ENCODE measurements around the gene JARID2.

Gene JARID2

DNA sequence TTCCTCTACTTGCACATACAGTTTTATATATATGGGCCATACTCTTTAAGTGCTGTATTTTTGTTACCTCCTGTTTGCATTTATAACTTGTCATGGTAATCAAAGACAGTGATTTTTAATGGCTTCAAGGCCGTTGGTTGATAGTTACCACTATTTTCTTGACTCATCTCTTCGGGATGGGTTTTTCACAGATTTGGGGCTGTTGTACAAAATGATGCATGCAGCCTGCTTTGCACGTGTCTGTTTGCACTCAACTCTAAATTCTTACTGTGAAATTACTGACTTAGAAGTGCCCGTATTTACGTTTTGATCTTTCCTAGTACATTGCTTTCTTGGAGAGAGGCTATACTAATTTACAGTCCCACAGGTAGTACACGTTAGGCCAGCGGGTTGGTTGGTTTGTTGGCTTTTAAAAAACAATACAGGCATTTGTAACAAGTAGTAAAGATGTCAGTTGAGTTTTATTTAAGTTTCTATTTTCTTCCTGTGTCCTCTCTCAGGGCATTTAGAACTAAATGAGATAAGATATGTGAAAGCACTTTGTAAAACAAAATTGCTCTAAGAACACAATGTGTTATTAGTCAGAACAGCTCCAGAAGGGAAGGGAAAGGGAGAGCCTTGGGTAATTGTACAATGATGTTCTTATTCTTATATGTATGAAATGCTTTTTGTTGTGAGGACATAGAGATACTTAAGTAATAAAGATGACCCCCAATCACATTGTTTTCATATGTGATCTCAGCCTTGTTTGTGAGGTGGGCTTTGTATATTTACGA, 11.7 kb downstream of the JARID2 start:
- Histone ChIP-seq H3K4me3 (ENCODE audit: low read length) (no peak overlapping the region), H3K36me3 (ENCODE audit: insufficient read depth, low read length) (no peaks in the 10 kb centered on the region), H3K4me2 (ENCODE audit: low read length) (no peak overlapping the region), H3K27me3 (ENCODE audit: control insufficient read depth, insufficient read depth, low read length) (no peaks in the 10 kb centered on the region), H3K9me3 (replicated peaks; ENCODE audit: low read length) (no peaks in the 10 kb centered on the region), H3K4me1 (ENCODE audit: control insufficient read depth, insufficient read depth, low read length) (peaks cover 55% of the 10 kb centered on the region), H3K9ac (ENCODE audit: low read depth, low read length) (no peak overlapping the region)

DNA sequence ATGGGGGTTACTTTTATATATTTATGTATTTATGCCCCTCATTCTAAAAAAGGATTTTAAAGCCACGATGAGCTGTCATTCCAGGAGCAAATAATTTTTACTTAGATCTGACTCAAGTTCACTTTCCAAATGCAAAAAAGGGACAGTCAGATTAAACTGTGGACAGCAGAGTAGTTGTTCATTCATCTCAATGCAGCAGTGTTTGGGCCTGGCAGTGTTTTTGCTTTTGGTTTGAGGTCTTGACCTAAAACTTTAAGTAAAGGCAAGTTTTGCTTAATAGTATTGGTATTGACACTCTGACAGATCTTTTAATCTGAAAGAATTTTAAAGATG, 13.9 kb downstream of the JARID2 start:
- H3K27me3 ChIP-seq (ENCODE audit: control insufficient read depth, insufficient read depth, low read length), result no peaks in the 10 kb centered on the region
- peak overlapping the region; percentile 34 for H3K4me2 ChIP-seq (ENCODE audit: low read length)
- no peaks in the 10 kb centered on the region for H3K36me3 ChIP-seq (ENCODE audit: insufficient read depth, low read length)
- H3K9me3 ChIP-seq (replicated peaks; ENCODE audit: low read length), result no peaks in the 10 kb centered on the region
- peak overlapping the region; percentile 4 for H3K9ac ChIP-seq (ENCODE audit: low read depth, low read length)
- no peak overlapping the region for H3K4me3 ChIP-seq (ENCODE audit: low read length)
- H3K4me1 ChIP-seq (ENCODE audit: control insufficient read depth, insufficient read depth, low read length), result peaks cover 63% of the 10 kb centered on the region

DNA sequence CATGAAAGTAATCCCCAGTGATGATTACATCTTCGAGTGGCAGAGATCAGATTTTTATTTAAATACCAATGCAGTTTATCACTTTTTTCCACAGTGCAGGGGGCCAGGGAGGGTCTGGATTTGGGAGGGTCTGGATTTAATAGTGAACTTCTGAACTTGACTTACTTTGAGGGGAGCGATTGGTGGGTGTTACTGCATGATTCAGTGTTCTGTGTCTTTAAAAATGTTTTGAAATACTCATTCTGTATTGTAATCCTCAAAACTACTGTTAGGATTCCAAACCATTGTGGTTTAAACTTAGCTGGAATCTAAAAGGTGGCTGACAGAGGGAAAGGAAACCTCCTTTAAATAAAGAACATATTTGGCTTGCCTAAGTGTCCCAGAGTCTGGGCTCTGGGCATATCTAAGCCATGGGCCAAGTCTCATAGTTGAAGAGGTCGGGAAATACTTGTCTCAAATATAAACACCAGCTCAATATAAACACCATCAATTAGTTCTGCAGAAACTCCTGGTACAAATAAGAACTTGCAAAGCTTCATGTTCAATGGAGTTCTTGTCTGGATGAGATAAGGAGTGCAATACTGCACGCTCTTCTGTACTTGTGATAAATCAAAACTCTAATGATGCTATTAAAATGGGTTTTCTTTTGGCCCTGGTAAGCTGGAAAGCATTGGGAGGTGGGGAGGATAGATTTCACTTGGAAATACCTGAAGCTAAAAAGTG, 14.4 kb downstream of the JARID2 start:
- Histone ChIP-seq H3K9ac (ENCODE audit: low read depth, low read length) (peak overlapping the region; percentile 0), H3K4me1 (ENCODE audit: control insufficient read depth, insufficient read depth, low read length) (peaks cover 69% of the 10 kb centered on the region), H3K4me2 (ENCODE audit: low read length) (peak overlapping the region; percentile 34), H3K27me3 (ENCODE audit: control insufficient read depth, insufficient read depth, low read length) (no peaks in the 10 kb centered on the region), H3K4me3 (ENCODE audit: low read length) (no peak overlapping the region), H3K36me3 (ENCODE audit: insufficient read depth, low read length) (no peaks in the 10 kb centered on the region), H3K9me3 (replicated peaks; ENCODE audit: low read length) (no peaks in the 10 kb centered on the region)

DNA sequence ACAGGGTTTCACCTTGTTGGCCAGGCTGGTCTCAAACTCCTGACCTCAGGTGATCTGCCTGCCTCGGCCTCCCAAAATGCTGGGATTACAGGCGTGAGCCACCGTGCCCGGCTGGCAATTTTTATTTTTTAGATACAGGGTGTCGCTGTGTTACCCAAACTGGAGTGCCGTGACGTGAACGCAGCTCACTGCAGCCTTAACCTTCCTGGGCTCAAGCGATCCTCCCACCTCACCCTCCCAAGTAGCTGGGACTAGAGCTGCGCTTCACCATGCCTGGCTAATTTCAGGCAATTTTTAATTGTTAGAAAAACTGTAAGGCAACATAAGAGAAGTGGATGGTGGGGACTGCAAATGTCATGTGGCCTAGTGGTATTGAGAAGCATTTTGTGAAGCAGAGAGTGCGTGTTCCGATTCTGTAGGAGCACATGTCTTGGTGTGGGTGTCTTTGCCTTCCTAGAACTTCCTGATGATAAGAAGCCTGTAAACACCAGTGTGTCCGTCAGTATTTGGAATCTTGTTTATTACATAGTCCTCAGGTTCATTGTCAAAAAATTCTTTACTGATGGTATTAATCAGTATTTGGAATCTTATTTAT, 18.0 kb downstream of the JARID2 start:
- H3K36me3 ChIP-seq (ENCODE audit: insufficient read depth, low read length), result no peaks in the 10 kb centered on the region
- no peak overlapping the region for H3K4me2 ChIP-seq (ENCODE audit: low read length)
- H3K4me3 ChIP-seq (ENCODE audit: low read length), result no peak overlapping the region
- no peaks in the 10 kb centered on the region for H3K27me3 ChIP-seq (ENCODE audit: control insufficient read depth, insufficient read depth, low read length)
- H3K4me1 ChIP-seq (ENCODE audit: control insufficient read depth, insufficient read depth, low read length), result peaks cover 84% of the 10 kb centered on the region
- no peaks in the 10 kb centered on the region for H3K9me3 ChIP-seq (replicated peaks; ENCODE audit: low read length)
- no peak overlapping the region for H3K9ac ChIP-seq (ENCODE audit: low read depth, low read length)

DNA sequence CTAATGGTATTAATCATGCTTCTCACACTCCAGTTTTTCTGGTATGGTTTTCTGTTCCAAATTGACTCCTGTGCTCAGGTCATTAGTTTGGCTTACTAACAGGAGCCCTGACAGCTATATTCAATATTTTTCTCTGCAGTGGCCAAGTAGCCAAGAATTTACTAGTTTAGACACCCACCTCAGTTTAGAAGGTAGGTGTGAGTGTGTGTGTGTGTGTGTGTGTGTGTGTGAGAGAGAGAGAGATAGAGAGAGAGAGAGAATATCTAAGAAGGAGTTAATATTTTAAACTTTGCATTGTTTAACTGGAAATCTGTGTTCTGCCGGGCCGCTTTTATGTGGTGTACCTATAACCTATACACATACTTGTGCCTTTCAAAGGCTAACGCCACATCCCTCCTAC, 18.5 kb downstream of the JARID2 start:
- H3K4me3 ChIP-seq (ENCODE audit: low read length), result no peak overlapping the region
- H3K9ac ChIP-seq (ENCODE audit: low read depth, low read length), result no peak overlapping the region
- peak overlapping the region; percentile 64 for H3K4me2 ChIP-seq (ENCODE audit: low read length)
- no peaks in the 10 kb centered on the region for H3K27me3 ChIP-seq (ENCODE audit: control insufficient read depth, insufficient read depth, low read length)
- no peaks in the 10 kb centered on the region for H3K36me3 ChIP-seq (ENCODE audit: insufficient read depth, low read length)
- H3K4me1 ChIP-seq (ENCODE audit: control insufficient read depth, insufficient read depth, low read length), result peaks cover 81% of the 10 kb centered on the region
- H3K9me3 ChIP-seq (replicated peaks; ENCODE audit: low read length), result no peaks in the 10 kb centered on the region

DNA sequence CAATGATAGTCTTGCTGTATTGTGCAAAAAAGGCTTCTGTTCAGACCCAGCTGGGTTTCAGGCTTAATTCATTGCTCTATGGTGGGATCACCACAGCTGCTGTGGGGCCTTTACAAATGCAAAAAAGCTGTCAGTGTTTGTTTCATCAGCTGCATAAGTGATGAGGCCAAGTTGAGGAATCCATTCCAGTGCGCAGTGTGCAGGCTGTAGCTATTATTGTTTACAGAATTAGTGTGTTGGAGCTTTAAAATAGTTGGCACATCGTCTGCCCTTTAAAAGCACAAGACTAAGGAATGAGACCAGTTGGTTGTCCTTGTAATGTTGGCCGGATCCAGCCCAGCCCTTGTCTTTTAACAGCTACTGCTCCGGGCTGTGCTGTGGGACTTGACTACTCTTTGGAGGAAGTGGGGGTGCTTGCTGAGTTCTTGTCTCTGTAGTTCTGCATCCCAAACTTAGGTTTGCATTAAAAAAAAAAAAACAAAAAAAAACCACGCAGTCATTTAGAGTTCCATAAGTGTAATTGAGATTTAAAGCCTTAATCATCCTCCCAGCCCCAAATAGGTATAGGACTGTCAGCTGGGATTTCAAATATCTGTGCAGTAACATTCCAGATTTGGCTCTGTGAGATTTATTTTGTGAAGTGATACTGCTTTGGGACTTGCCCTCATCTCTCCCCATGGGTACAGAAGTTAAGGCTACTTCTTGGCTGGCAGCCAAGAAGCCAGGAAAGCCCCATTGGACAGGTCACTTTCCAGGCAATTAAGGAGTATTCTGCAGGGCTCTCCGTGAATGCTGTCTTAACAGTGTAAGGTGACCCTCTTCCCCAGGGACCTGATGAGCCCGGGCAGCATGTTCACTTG, 19.3 kb downstream of the JARID2 start:
- no peaks in the 10 kb centered on the region for H3K9me3 ChIP-seq (replicated peaks; ENCODE audit: low read length)
- H3K9ac ChIP-seq (ENCODE audit: low read depth, low read length), result peak overlapping the region; percentile 34
- H3K27me3 ChIP-seq (ENCODE audit: control insufficient read depth, insufficient read depth, low read length), result no peaks in the 10 kb centered on the region
- H3K4me2 ChIP-seq (ENCODE audit: low read length), result peak overlapping the region; percentile 64
- no peaks in the 10 kb centered on the region for H3K36me3 ChIP-seq (ENCODE audit: insufficient read depth, low read length)
- H3K4me3 ChIP-seq (ENCODE audit: low read length), result peak overlapping the region; percentile 50
- peaks cover 74% of the 10 kb centered on the region for H3K4me1 ChIP-seq (ENCODE audit: control insufficient read depth, insufficient read depth, low read length)

DNA sequence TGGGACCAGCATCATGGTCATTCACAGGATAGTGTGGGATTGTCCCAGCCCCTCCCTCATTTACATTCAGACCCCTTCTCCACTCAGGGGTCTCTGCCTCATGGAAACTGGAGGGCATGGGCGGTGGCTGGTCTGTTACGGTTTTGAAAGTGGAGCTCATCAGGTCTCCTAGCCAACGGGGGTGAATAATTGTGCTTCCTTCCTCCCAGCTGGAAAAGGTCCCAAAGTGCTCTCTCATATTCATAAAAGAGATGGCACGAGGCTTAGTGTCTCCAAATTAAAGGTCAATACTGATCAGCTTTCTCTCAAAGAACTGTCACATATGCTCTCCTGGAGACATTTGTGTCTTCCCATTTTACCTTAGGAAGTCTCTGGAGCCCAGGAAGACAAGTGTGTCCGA, 19.9 kb downstream of the JARID2 start:
- Histone ChIP-seq H3K4me2 (ENCODE audit: low read length) (peak overlapping the region; percentile 64), H3K9ac (ENCODE audit: low read depth, low read length) (peak overlapping the region; percentile 34), H3K27me3 (ENCODE audit: control insufficient read depth, insufficient read depth, low read length) (no peaks in the 10 kb centered on the region), H3K4me1 (ENCODE audit: control insufficient read depth, insufficient read depth, low read length) (peaks cover 67% of the 10 kb centered on the region), H3K4me3 (ENCODE audit: low read length) (peak overlapping the region; percentile 50), H3K9me3 (replicated peaks; ENCODE audit: low read length) (no peaks in the 10 kb centered on the region), H3K36me3 (ENCODE audit: insufficient read depth, low read length) (no peaks in the 10 kb centered on the region)

DNA sequence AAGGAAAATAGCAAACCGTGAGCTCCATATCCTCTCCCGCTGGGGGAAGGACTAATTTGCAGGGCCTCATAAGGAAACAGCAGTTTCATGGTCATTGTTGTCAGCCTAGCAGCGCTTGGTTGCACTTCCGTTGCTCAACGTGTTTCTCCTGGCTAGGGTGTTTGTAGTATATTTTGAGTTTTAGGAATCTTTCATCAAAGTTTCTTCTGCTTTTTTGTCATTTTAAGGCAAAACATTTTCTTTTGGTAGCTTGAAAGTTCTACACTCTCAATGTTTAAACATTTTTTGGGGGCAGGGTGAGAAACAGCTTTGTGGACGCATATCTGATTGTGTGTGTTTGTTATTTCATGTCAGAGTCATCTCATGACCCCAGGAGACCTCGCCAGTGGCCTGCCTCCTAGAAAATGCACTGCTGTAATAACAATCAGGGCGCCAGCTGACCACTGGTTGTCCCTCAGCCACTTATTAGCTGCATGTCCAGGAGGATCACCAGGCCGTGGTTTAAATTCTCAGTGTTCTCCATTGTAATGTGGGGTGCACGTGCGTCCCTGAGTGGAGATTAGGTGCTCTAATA, 20.6 kb downstream of the JARID2 start:
- H3K27me3 ChIP-seq (ENCODE audit: control insufficient read depth, insufficient read depth, low read length), result no peaks in the 10 kb centered on the region
- peak overlapping the region; percentile 64 for H3K4me2 ChIP-seq (ENCODE audit: low read length)
- H3K36me3 ChIP-seq (ENCODE audit: insufficient read depth, low read length), result no peaks in the 10 kb centered on the region
- peak overlapping the region; percentile 34 for H3K9ac ChIP-seq (ENCODE audit: low read depth, low read length)
- peaks cover 62% of the 10 kb centered on the region for H3K4me1 ChIP-seq (ENCODE audit: control insufficient read depth, insufficient read depth, low read length)
- H3K4me3 ChIP-seq (ENCODE audit: low read length), result peak overlapping the region; percentile 50
- H3K9me3 ChIP-seq (replicated peaks; ENCODE audit: low read length), result no peaks in the 10 kb centered on the region

DNA sequence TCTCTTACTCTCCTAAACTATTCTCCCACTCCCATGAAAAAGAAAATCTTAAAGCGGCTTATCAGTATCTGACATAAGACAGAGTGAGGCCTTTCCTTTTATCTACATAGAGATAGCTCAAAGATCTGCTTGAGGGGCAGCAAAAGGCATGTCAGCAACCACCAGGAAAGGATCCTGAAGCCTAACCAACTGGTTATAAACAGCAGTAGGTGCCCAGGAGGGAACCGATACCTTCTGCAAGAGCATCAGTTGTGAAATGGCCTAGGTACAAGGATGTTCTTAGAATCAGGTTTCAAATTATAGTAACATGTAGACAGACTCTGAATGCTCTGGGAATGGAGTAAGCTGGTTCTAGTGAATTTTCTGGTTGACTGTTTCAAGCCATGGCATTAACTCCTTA, 21.4 kb downstream of the JARID2 start:
- Histone ChIP-seq H3K9ac (ENCODE audit: low read depth, low read length) (peak overlapping the region; percentile 13), H3K4me2 (ENCODE audit: low read length) (peak overlapping the region; percentile 64), H3K4me1 (ENCODE audit: control insufficient read depth, insufficient read depth, low read length) (peaks cover 57% of the 10 kb centered on the region), H3K9me3 (replicated peaks; ENCODE audit: low read length) (no peaks in the 10 kb centered on the region), H3K36me3 (ENCODE audit: insufficient read depth, low read length) (no peaks in the 10 kb centered on the region), H3K4me3 (ENCODE audit: low read length) (no peak overlapping the region), H3K27me3 (ENCODE audit: control insufficient read depth, insufficient read depth, low read length) (no peaks in the 10 kb centered on the region)

DNA sequence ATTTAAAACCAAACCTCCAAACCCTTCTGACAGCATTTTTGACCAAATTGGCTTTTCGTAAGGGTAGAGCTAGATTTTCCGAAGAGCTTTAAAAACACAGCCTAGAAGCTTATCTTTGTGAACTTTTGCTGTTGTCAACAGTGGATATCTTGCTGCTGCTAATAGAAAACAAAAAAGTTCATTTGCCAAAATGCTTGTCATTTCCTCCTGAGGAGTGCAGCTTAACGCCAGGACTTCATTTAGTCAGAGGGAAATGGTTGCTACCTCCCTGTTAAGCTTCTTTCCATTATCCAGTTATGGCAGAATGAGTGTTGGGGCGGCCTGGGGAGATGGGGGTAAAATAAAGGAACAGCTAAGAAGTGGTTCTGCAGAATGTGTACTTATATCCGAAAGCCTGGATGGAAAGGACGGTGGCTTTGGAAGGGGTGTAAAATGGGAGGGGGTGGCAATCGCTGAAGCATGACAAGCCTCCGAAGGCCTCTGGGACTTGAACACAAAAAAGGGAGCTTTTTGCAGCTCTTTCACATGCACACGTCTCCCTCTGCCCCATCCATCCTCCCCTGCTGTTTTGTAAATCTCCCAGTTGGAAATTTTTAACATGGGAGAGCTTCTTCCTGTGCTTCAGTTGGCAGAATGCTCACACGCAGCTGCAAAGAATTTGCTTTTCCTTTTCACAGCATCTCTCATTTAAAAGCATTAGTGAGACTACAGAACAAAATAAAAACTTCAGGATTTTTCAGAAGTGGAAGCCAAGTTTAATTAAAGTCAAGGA, 22.5 kb downstream of the JARID2 start:
- no peaks in the 10 kb centered on the region for H3K36me3 ChIP-seq (ENCODE audit: insufficient read depth, low read length)
- no peaks in the 10 kb centered on the region for H3K9me3 ChIP-seq (replicated peaks; ENCODE audit: low read length)
- no peak overlapping the region for H3K4me3 ChIP-seq (ENCODE audit: low read length)
- H3K9ac ChIP-seq (ENCODE audit: low read depth, low read length), result peak overlapping the region; percentile 41
- H3K27me3 ChIP-seq (ENCODE audit: control insufficient read depth, insufficient read depth, low read length), result no peaks in the 10 kb centered on the region
- H3K4me1 ChIP-seq (ENCODE audit: control insufficient read depth, insufficient read depth, low read length), result peaks cover 48% of the 10 kb centered on the region
- H3K4me2 ChIP-seq (ENCODE audit: low read length), result peak overlapping the region; percentile 32

Measured in skeletal muscle satellite cell (primary cell).